GM18867 (cell line): ENCODE measurements around the gene AMER1.

ENCODE experiments used
- ATAC-seq: cut with Tn5 transposase; IDR thresholded peaks from one replicate; pipeline ENCODE4 v1.9.1; 2021; ENCODE audit warnings: mild to moderate bottlenecking, moderate library complexity; ENCODE audit not compliant: unreplicated experiment

AMER1 gene

GRCh38 chrX:64186974-64187761 is 18.3 kb downstream of the AMER1 start:
- no peak for ATAC-seq

GRCh38 chrX:64184396-64184795 is 21.1 kb downstream of the AMER1 start:
- ATAC-seq = no peak

GRCh38 chrX:64182208-64182607 is 23.3 kb downstream of the AMER1 start:
- ATAC-seq = no peak

- no peak for ATAC-seq
Observed at GRCh38 chrX:64176876-64177275, 28.6 kb downstream of the AMER1 start.

GRCh38 chrX:64169988-64170387 is 35.5 kb downstream of the AMER1 start:
- ATAC-seq = no peak

GRCh38 chrX:64152857-64153256 is 52.7 kb downstream of the AMER1 start:
- ATAC-seq = no peak

GRCh38 chrX:64151911-64152310 is 53.6 kb downstream of the AMER1 start:
- no peak for ATAC-seq

GRCh38 chrX:64150775-64151174 is 54.7 kb downstream of the AMER1 start:
- ATAC-seq = no peak
